Activated naive CD8-positive, alpha-beta T cell treated with anti-CD3 and anti-CD28 coated beads, Interleukin-2, amount 50 U/mL, for 16 hours (primary cell): ENCODE results near the gene KRT26.
"Not testable (repeated sequence)": the region's sequence is repeated elsewhere in the genome, so short reads cannot be mapped to it uniquely, and the experiment has no call there.

Source experiments
- DNase-seq: peaks from one replicate; pipeline ENCODE4 v3.0.0-alpha.2; 2020; ENCODE audit warnings: low read depth, low spot score

KRT26 gene, protein sequence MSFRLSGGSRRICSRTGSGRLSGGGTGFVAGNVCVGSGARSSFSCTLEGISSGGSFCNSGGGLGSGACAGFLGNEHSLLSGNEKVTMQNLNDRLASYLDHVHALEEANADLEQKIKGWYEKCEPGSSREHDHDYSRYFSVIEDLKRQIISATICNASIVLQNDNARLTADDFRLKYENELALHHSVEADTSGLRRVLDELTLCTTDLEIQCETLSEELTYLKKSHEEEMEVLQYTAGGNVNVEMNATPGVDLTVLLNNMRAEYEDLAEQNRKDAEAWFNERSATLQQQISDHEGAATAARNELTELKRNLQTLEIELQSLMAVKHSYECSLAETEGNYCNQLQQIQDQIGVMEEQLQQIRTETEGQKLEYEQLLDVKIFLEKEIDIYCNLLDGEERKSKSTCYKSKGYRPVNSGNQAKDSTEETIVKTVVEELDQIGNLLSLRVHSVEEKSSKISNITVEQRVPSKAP

GRCh38 chr17:40772101-40772500 lies at the start of gene KRT26:
TSS of gene KRT26 (minus strand) at chr17:40772201. CDS start at chr17:40772113, 88 bp downstream.
- DNase-seq: no peak

GRCh38 chr17:40821536-40821935 lies 49.5 kb upstream of the KRT26 start:
- no peak for DNase-seq

GRCh38 chr17:40820228-40820838 lies 48.3 kb upstream of the KRT26 start:
- no peak for DNase-seq

GRCh38 chr17:40819528-40820125 lies 47.6 kb upstream of the KRT26 start:
- DNase-seq: no peak

- DNase-seq: peak; percentile 58
Observed at GRCh38 chr17:40818733-40819527, 46.9 kb upstream of the KRT26 start.

DNA sequence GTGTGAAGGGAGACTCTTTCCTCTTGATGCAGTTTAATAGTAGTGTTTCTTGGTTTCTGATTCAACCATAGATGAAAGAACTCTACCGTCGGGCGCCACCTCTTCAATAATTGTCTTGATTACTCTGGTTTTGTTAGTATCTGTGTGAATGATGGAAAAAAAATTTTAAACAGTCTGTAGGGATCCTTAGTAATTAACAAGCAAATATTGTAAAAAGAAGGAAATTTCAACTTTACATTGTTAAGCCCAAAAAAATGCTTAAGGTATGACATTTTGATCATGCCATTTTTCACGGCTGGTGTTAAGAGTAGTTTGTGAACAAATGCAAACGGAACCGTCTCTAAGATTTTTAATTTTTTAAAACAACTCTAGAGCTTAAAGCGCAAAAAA lies 46.3 kb upstream of the KRT26 start:
- no peak for DNase-seq

DNA sequence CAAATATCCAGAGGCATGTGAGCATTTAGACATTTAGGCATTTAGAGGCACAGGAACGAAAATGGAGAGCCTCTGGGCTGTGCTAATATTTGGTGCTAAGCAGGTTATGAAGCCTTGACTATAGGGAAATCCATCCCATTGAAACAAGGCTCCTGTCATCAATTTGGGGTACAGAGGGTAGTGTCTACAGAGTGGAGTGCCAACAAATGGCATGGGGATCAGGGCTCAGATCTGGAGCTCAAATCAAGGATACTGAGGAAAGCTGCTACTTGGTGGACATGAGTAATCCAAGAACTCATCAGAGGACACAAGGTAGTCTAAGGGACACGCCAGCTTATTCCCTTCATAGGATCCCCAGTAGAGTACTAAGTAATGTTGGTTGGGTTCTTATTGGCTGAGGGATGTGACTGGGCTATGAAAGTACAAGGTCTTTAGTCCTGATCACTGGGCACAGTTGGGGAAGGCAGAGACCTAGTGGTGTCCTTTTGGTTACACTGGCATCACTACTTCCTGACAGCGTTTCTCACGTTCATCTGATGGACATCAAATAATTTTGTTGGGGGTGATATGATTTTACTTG lies 45.2 kb upstream of the KRT26 start:
- no peak for DNase-seq

DNA sequence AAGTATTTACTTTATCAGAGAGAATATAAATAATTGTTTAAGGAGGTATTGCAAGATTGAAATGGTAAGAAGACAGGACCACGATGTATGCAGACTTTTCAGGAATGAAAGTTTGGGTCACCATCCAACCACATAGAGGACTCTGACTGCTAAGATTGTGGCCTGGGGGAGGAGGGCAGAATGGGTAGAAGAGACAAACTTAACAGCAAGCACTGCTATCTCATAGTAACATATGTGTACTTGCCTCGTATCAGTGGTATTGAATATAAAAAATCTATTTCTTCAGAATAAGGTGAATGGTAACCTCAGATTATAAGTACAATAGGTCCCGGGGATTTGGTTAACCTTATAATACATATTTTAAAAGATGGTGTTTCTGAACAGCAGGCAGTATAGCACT lies 44.6 kb upstream of the KRT26 start:
- DNase-seq: no peak

GRCh38 chr17:40815381-40815780 lies 43.4 kb upstream of the KRT26 start:
- no peak for DNase-seq

DNA sequence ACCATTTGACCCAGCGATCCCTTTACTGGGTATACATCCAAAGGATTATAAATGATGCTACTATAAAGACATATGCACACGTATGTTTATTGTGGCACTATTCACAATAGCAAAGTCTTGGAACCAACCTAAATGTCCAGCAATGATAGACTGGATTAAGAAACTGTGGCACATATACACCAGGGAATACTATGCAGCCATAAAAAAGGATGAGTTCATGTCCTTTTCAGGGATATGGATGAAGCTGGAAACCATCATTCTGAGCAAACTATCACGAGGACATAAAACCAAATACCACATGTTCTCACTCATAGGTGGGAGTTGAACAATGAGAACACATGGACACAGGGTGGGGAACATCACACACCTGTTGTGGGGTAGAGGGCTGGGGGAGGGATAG lies 42.7 kb upstream of the KRT26 start:
- not testable (repeated sequence) for DNase-seq

- DNase-seq: no peak
Observed at GRCh38 chr17:40813804-40814203, 41.8 kb upstream of the KRT26 start.

- no peak for DNase-seq
Observed at GRCh38 chr17:40812639-40813038, 40.6 kb upstream of the KRT26 start.

- no peak for DNase-seq
Observed at GRCh38 chr17:40810494-40810893, 38.5 kb upstream of the KRT26 start.

GRCh38 chr17:40809721-40810421 lies 37.9 kb upstream of the KRT26 start:
- no peak for DNase-seq

DNA sequence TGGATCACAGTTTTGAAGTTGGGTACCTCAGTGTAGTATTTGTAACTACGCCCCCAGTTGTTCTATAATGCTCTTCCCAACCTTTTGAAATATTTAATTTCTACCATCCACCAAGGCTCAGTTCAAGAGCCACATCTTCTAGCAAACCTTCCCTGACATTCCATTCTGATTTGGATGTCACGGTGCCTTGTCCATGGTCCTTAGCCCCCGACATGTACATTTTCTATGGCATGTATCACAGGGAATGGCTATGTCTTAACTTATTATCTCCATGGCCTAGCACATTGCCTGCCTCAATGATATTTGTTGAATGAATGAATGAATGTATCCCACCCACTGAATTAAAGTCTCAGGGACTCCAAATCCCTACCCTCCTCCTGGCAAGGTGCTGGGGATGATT lies 34.1 kb upstream of the KRT26 start:
- DNase-seq: no peak

- DNase-seq: peak; percentile 51
Observed at GRCh38 chr17:40803617-40804082, 31.6 kb upstream of the KRT26 start.

GRCh38 chr17:40801157-40801556 lies 29.2 kb upstream of the KRT26 start:
- no peak for DNase-seq

DNA sequence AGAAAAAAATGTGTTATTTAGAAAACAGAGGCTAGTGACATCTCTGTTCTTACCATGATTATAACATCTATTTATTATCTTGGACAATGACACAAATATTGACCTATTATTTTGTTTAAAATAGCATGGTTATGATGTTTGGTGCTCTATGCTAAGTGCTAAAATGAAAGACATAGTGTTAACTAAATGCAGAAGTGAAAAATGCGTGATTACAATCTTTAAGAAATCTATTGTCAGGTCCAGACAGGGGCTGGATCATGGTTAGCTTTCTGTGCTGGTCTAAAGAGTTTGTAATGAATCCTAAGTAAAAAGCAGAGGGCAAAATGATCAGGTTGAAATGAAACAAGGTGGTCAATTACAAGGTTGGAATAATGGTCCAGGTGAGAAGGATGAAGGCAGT lies 28.4 kb upstream of the KRT26 start:
- DNase-seq: no peak

DNA sequence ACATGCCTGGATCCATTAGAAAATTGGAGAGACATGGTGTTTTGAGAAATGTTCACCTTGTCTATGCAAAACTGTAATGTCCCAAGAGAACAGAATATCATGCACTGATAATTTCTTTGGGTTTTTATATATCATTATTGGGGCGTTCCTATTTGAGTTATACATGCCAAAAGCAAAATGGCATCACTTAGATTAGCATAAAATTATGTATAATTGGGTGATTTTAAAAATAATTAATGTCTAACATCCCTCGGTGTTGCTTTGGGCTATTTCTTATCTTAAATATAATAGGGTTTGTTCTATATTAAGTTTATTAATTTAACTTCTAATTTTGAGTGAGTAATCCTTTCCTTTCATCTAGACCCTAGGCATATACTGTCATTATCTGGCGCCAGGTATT lies 27.9 kb upstream of the KRT26 start, which contains the start of gene KRT28:
Gene KRT28, minus strand, starts transcription at position 101 of the 400 bp plus-strand sequence. Its CDS starts 66 bp downstream, at position 35.
- DNase-seq: no peak

DNA sequence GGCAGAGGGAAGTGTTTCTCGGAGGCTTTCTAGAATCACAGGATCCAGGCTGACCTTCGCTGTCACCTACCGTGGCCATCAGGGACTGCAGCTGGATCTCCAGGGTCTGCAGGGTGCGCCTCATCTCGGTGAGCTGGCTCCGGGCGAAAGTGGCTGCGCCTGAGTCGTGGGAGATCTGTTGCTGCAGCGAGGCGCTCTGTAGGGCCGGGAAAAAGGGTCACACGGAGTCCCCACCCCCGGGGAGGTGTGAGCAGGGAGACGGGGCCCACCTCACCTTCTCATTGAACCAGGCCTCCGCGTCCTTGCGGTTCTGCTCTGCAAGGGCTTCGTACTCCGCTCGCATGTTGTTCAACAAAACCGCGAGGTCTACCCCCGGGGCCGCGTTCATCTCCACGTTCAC lies 24.8 kb upstream of the KRT26 start:
- no peak for DNase-seq
